Measurements from ENCODE around the gene TMEM229A. TPM values are rescaled to one million over a fixed set of nuclear protein-coding genes. Genes with fewer than 3 reads are reported as not detected.
A peak's percentile ranks its signal among the peaks of the same experiment; 100 is the strongest.

The TMEM229A gene
- total and polyA plus RNA-seq, 2 of the 8 experiments (the other 6 are each of a cell fraction or from before 2014, with no cell fraction given), result 0.33 to 0.54 TPM

DNA sequence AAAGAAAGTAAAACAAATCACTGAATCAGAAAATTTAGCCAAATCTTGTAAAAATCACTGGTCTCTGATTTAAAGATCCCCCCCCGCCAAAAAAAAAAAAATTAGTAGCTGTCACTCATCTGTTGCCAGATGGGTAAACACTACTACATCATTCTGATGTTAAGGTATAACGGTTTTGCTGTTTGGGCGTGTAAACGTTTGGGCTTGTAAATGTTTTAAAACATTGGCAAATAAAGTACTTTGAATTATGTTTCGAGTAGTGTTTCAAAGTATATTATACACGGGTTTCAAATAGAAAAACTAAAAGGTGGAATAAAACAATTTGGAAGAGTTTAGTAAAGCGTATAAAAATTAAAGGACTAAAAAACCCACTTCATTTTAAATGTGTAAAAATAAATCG, 1.5 kb downstream of the TMEM229A start:
- WGBS, 2 experiments (ENCODE audit: extremely low coverage in 1 of 2, insufficient coverage in 1 of 2, insufficient read length in 1 of 2, insufficient replicate concordance in 2 of 2, low coverage in 1 of 2, low lambda C conversion rate in 2 of 2, missing lambda C conversion rate in 1 of 2), result 73% methylated on average over 8 of the region's 8 CpGs; no CpG with 5 or more reads in 1 of the 2 experiments
- Histone ChIP-seq H4K5ac (ENCODE audit: insufficient read length, low read depth, low read length) (no peak overlapping the region), H3K14ac (ENCODE audit: insufficient read length) (no peak overlapping the region), H2BK12ac (ENCODE audit: low read depth, low read length) (no peak overlapping the region), H3K9ac (replicated peaks in 1 of 4; ENCODE audit: extremely low read depth in 1 of 4, low read depth in 3 of 4, low read length in 3 of 4) (no peak overlapping the region), H4K8ac (ENCODE audit: extremely low read depth, insufficient read depth, low read length) (no peak overlapping the region), H3K23ac (ENCODE audit: insufficient read length) (no peak overlapping the region), H4K91ac (replicated peaks; ENCODE audit: insufficient read length, low read length) (no peak overlapping the region), H2BK20ac (ENCODE audit: low read length) (no peak overlapping the region), H2BK120ac (replicated peaks; ENCODE audit: low read depth, low read length) (no peak overlapping the region), H3K23me2 (ENCODE audit: low read depth, low read length) (peaks cover 10% of the 10 kb centered on the region; the same call in 1 of the 2 replicates), H3K36me3 (ENCODE audit: control insufficient read depth in 2 of 4, insufficient read depth in 4 of 4, low read length in 3 of 4) (no peaks in the 10 kb centered on the region), H2AK5ac (ENCODE audit: low read depth, low read length) (no peak overlapping the region), H3K79me1 (ENCODE audit: low read depth, low read length) (no peaks in the 10 kb centered on the region), H3K4ac (replicated peaks; ENCODE audit: insufficient read length, low read depth, low read length) (no peak overlapping the region), H3K56ac (replicated peaks; ENCODE audit: insufficient read length, low read depth, low read length) (no peak overlapping the region), H2BK15ac (ENCODE audit: low read length) (no peak overlapping the region), H3K4me2 (ENCODE audit: insufficient read depth in 1 of 2, low read depth in 2 of 2, low read length in 2 of 2) (peak overlapping the region; percentile 89 to 99), H3K27me3 (replicated peaks in 1 of 4; ENCODE audit: control insufficient read depth in 3 of 4, extremely low read depth in 1 of 4, insufficient read depth in 3 of 4, low read length in 3 of 4) (peaks cover 0 to 31% (median 12%) of the 10 kb centered on the region in 4 experiments; a peak in 6 of 7 replicates), H2AFZ (ENCODE audit: low read length) (peak overlapping the region; percentile 73; the same call in 1 of the 2 replicates), H3K4me3 (ENCODE audit: extremely low read depth in 1 of 4, insufficient read depth in 2 of 4, low read depth in 3 of 4, low read length in 4 of 4) (peak overlapping the region in 3 of 4 experiments; percentile 49 to 68 (median 58); a peak in 5 of 8 replicates), H3K18ac (ENCODE audit: extremely low read depth, low read length) (no peak overlapping the region), H3K4me1 (replicated peaks in 1 of 4; ENCODE audit: control insufficient read depth in 3 of 4, insufficient read depth in 4 of 4, low read length in 3 of 4) (peaks cover 2 to 9% (median 5%) of the 10 kb centered on the region in 4 experiments; a peak in 6 of 7 replicates), H3K27ac (ENCODE audit: low read depth, low read length) (no peak overlapping the region), H3K79me2 (ENCODE audit: control insufficient read depth in 1 of 2, insufficient read depth in 2 of 2, low read length in 2 of 2) (no peaks in the 10 kb centered on the region), H2BK5ac (ENCODE audit: low read depth, low read length) (no peak overlapping the region), H4K20me1 (replicated peaks in 1 of 2; ENCODE audit: control insufficient read depth in 1 of 2, insufficient read depth in 2 of 2, low read length in 2 of 2) (no peaks in the 10 kb centered on the region), H3K9me3 (ENCODE audit: insufficient read depth in 2 of 2, low read depth in 1 of 2, low read length in 1 of 2) (no peaks in the 10 kb centered on the region)
- TF ChIP-seq, protein P1, sequence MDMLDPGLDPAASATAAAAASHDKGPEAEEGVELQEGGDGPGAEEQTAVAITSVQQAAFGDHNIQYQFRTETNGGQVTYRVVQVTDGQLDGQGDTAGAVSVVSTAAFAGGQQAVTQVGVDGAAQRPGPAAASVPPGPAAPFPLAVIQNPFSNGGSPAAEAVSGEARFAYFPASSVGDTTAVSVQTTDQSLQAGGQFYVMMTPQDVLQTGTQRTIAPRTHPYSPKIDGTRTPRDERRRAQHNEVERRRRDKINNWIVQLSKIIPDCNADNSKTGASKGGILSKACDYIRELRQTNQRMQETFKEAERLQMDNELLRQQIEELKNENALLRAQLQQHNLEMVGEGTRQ (IDR thresholded peaks at IDR 0.05; ENCODE audit: low read length), result no peak
- TF ChIP-seq SIN3A (conservative IDR thresholded peaks at IDR 0.05 in 1 of 2, IDR thresholded peaks at IDR 0.05 in 1 of 2; ENCODE audit: low read depth in 1 of 2, low read length in 2 of 2), result no peak
- TF ChIP-seq SP1 (IDR thresholded peaks at IDR 0.05; ENCODE audit: low read depth, low read length), result no peak
- no peak for TF ChIP-seq CHD2 (IDR thresholded peaks at IDR 0.05; ENCODE audit: low read length)
- TF ChIP-seq CTBP2 (IDR thresholded peaks at IDR 0.05; ENCODE audit: borderline replicate concordance, insufficient read depth, insufficient read length, low read length), result no peak
- no peak for TF ChIP-seq KDM1A (IDR thresholded peaks at IDR 0.05; ENCODE audit: borderline replicate concordance, low read length)
- no peak for TF ChIP-seq SIX5 (IDR thresholded peaks at IDR 0.05; ENCODE audit: low read depth, low read length)
- TF ChIP-seq, protein P2, sequence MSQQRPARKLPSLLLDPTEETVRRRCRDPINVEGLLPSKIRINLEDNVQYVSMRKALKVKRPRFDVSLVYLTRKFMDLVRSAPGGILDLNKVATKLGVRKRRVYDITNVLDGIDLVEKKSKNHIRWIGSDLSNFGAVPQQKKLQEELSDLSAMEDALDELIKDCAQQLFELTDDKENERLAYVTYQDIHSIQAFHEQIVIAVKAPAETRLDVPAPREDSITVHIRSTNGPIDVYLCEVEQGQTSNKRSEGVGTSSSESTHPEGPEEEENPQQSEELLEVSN (IDR thresholded peaks at IDR 0.05), result no peak
- ChIA-PET CTCF (ENCODE audit: partially characterized antibody) (interaction anchor here (1.1 kb wide), 1 partner anchor 64 kb away, joined by 3 read pairs; no protein-coding TSS in a partner anchor), POLR2A (ENCODE audit: partially characterized antibody) (no interaction called here)
- DNase-seq (ENCODE audit: low read depth in 1 of 2, low spot score in 2 of 2), result no peak
- FAIRE-seq, result no peak
